ENCODE measurements around the gene SPEG.

DNA sequence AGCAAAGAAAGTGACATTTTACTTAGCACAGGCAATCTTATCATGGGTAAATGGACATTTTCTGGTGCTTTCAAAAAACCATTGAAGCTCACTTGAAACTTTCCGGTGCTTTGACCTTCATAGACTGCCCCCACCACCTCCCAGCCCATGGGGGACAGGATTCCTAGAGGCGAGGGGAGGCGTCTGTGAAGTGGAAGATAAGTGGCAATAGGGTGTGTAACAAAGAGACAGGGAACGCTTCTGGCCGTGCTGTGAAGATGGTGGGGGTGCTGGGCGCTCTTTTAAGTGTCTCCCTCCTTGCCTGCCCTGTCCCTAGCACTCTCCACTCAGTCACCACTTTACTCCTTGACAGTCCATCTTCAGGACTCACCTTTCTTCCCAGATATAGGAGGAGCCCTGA, 40.6 kb downstream of the SPEG start:
- TF ChIP-seq CTCF (IDR thresholded peaks at IDR 0.05) (no peak), POLR2A (IDR thresholded peaks at IDR 0.05) (no peak)
